HG03565 (cell line): ENCODE results near the gene ACTN3.
A peak's percentile ranks its signal among the peaks of the same experiment; 100 is the strongest.
"Not testable (repeated sequence)": the region's sequence is repeated elsewhere in the genome, so short reads cannot be mapped to it uniquely, and the experiment has no call there.

ENCODE experiments used
- ATAC-seq: cut with Tn5 transposase; IDR thresholded peaks from one replicate; pipeline ENCODE4 v1.9.1; 2021; ENCODE audit warnings: mild to moderate bottlenecking, moderate library complexity; ENCODE audit not compliant: unreplicated experiment

The ACTN3 gene

DNA sequence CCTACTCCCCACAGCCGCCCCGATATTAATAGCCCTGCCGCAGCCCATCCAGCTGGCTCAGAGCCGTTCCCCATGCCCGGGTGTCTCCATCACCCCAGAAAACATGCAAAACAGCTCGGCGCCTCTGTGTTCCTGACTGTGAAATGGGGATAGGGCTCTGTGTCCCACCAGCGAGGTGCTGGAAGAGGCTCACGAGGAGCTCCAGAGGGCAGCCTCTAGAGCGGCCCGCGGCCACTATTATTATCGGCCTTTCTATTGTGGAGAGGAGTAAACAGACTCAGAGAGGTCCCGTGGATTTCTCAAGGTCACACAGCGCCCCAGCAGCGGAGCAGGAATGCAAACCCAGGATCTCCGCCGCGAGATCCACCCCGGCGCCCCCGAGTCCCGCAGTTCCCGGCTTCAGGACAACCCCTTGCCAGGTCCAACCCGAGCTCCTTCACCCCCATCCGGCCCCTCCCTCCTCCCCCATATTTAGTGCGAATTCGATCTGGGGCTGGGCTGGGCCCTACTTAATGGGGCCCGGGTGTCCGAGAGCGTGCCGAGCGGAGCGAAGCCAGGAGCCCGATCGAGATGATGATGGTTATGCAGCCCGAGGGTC lies at the start of gene ACTN3:
TSS of gene ACTN3 (plus strand) at position 536 of the 598 bp plus-strand sequence. CDS start at position 571, 35 bp downstream.
- peak; percentile 3 for ATAC-seq

DNA sequence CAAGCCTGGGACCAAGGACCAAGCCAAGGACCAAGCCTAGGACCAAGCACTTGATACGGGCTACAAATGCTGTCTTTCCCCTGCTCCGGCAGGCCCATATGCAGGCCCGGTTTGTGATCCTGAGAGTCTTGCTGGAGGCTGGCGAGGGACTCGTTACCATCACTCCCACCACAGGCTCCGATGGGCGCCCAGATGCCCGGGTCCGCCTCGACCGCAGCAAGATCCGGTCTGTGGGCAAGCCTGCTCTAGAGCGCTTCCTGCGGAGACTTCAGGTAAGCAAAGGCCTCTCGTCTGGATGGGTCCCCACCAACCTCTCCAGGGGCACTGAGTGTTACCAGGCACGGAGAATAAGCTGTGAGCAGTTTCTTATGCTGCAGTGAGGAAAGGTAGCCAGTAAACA lies 49.5 kb upstream of the ACTN3 start:
- no peak for ATAC-seq

DNA sequence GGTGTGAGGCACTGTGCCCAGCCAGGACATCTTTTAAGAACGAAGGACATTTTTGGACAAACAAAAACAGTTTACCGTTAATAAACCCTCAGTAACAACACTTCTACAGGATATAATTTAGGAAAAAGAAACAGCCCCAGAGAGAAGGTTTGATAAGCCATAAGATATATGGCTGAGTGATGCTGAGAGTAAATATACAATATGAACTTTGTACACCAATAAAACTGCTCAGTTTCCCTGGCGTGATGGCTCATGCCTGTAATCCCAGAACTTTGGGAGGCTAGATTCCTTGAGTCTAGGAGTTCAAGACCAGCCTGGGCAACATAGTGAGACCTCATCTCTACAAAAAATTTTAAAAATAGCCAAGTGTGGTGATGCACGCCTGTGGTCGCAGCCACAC lies 48.2 kb upstream of the ACTN3 start:
- ATAC-seq, result no peak

DNA sequence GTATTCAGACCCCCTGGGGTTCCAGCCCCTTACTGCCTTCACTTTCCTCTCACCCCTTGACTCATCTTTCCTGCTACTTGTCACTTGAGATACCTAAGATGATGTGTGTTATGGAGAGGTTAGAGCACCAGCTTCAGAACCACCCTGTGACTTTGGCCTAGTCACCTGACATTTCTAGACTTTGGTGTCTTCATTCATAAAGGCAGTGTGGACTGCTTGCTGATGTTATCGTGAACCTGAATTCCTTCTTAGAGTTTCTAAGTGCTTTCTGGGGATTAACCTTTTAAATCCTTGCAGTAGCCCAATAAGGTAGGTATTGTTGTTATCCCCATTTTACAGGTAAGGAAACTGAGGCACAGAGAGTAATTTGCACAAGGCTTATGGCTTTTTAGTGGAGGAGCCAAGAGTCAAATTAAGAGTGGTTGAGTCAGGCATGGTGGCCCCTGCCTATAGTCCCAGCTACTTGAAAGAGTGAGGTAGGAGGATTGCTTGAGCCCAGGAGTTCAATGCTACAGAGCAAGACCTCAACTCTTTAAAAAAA lies 41.4 kb upstream of the ACTN3 start:
- no peak for ATAC-seq

DNA sequence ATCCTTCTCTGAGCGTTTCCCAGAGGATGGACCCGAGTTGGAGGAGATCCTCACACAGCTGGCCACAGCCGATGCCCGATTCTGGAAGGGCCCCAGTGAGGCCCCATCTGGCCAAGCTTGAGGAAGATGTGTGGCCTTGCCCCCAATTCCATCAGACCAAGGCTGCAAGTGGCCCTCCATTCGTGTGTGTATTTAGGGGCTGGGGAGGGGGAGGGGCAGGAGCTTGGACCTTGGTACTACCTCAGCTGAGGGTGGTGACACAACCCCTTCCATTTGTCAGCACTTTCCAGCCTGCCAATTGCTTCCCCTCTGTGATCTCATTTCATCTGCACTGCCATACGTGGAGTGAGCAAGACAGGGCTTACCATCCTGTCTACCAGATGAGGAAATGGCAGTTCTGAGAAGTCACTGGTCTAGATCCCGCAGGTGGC lies 37.6 kb upstream of the ACTN3 start:
- no peak for ATAC-seq

DNA sequence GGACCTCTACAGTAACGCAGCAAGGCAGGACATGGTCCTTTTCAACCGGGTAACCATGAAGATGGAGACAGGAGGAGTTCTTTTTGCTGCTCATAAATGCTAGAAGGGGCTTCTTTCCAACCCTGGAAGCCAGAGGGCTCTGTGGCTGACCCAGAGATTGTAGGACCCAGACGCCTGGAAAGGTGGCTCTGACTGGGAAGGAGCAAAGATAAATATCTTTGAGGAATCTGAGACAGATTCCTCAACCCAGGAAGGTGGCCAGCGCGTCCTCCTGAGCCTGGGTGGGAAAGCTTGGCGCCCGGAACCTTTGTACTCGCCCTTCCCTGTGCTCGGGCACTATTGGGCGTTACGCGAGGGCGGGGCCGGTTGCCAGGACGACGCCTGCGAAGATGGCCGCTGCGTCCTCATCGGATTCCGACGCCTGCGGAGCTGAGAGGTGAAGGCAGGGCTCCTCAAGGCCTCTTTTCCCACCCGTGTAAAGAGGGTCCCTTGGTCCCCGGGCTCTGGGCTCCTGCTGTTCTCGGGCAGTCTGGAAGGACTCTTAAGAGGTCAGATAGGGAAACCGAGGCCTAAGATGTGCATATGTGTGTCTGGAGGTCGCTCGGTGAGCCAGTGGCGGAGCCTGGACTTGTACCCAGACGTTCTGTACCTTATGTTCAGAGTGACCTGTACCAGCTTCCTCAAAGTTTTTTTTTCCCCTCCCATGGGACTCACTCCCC lies 36.3 kb upstream of the ACTN3 start, which contains the start of gene BBS1:
TSS of gene BBS1 (plus strand) at position 365 of the 719 bp plus-strand sequence. CDS start at position 390, 25 bp downstream.
- ATAC-seq, result no peak

DNA sequence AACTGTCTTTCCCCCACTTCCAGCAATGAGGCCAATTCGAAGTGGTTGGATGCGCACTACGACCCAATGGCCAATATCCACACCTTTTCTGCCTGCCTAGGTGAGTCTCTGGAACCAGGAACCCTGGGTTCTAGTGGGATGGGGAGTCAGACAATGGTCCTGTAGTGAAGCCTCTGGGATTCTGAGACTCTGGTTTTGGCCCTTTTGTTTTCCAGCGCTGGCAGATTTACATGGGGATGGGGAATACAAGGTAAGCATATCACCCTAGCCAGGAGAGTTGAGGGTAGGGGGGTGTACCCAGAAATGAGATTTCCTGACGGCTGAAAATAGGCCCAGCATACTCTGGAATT lies 35.7 kb upstream of the ACTN3 start:
- ATAC-seq, result no peak

DNA sequence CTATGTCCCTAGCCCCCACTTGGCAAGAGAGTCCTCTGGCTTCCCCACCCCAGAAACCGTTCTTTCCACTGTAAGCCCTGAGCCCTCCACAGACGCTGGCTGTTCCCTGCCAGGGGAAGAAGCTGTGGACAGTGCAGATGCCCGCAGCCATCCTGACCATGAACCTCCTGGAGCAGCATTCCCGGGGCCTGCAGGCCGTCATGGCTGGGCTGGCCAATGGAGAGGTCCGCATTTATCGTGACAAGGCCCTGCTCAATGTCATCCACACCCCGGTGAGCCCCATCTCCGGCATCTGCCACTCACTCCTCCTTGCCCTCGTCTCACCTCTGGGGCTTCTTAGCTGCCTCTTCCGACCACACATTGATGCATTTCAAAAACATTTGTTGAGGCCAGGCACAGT lies 23.1 kb upstream of the ACTN3 start:
- ATAC-seq, result no peak

DNA sequence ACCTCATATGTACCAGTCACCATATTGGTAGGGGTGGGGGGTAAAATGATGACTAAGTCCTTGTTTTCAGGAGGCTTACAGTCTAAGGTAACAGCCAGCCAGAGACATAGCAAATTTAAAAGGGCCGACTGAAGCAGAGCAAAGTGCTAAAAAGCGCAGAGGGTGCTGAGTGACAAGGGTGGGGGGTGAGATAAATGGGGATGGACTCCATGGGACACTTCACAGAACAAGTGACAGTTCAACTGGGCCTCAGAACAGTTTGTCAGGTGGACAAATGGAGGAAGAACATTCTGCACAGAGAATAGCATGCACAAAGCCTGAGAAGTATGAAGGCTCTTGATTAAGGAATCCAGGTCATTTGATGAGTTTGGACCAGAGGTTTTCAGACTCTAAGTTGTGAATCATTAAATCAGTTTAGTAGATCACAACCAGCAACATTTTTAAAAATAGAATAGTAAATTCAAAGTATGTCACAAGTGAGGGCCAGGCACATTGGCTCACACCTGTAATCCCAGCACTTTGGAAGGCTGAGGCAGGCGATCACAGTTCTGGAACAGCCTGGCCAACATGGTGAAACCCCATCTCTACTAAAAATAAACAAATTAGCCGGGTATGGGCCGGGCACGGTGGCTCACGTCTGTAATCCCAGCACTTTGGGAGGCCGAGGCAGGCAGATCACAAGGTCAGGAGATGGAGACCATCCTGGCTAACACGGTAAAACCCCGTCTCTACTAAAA lies 22.2 kb upstream of the ACTN3 start:
- ATAC-seq, result no peak

DNA sequence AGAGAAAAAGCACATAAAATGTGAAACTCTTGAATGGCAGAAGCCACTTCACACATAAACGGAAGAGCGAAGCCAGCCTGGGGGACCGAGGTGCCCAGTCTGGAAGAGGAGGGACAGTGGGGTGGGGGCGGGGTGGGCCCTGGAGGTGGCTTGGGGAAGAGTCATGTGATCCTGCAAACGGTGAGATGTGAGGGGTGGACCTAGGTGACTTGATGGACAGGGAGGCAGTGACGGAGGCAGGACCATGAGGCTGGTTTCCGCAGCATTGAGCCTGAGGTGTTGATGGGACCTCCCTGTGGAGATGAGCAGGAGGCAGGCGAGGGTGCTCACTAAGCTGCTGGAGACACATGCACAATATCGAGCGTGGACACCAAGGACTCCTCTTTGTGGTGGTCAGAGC lies 17.6 kb upstream of the ACTN3 start:
- ATAC-seq, result no peak

DNA sequence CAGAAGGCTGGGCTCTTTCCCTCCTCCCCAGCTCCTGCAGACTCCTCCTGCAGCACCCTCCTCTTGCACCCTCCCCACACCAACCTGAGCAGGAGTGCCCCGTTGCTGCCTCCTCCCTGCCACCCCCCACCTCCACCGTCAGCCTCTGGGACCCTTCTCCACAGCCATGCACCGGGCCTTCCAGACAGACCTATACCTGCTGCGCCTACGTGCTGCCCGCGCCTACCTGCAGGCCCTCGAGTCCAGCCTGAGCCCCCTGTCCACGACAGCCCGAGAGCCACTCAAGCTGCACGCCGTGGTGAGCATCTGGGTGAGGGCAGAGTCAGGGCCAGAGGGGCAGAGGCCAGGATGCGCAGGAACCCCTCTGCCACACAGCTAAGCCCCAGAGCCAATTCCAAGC lies 17.0 kb upstream of the ACTN3 start:
- no peak for ATAC-seq

DNA sequence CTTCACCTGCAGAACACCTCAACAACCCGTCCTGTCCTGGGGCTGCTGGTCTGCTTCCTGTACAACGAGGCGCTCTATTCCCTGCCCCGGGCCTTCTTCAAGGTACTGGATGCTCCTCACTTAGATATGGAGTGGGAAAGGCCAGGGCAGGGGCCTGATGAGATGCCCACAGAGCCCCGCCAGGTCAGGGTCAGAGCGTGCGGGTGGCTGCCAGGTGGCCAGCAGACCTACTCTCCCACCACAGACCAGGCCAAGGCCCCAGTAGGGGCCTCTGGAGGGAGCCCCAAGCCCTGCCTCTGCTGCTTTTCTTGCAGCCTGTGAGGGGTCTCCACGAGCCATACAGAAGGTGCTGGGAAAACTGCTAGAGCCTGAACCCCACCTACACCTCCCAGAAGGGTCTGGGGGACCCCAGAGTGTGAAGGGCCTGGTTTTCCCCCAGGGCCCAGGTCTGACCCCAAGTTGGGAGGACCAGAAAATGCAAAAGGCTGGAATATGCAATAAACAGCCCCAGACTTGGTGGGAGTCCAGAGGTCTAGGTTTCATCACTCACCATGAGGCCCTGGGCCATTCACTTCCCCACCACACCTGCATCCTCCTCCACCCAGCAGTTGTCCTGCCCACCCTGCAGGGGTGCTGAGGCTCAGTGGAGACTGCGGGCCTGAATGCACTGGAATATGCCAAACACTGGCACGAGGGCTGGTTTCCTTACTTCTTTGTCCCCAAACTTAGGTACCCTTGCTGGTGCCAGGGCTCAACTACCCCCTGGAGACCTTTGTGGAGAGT lies 15.6 kb upstream of the ACTN3 start:
- ATAC-seq, result no peak

DNA sequence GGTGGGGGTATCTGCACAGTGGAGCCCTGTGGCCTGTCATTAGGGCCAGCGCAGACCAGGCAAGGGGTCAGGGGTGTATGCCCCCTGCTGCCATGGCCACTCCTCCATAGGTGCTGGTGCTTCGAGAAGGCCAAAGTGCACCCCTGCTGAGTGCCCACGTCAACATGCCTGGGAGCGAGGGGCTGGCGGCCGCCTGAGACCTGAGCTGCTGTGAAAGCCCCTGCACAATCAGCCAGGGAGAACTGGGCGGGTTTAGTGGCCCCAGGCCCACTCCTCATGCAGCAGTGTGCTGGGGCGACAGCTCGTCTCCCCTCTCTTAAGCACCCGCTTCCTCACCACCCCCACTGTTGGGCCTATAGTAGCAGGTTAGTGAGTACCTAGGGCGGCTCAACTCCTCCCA lies 14.9 kb upstream of the ACTN3 start:
- no peak for ATAC-seq

DNA sequence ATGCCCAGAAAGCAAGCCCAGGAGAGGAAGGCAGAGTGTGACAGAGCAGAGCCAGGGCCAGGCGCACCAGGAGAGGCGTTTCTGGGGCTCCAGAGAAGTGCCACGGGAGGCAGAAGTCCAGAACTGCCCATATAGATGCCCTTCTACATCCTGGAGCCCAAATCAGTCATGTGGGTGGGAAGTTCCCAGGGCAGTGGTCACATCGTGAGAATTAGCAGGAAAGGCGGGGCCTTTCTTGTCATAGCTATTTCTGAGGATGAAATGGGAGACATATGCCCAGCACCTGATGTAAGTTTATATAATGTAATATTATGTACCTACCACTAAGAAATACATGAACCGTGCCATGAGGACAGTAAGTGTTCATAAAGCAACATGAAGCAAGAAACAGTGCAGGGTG lies 13.9 kb upstream of the ACTN3 start:
- no peak for ATAC-seq

DNA sequence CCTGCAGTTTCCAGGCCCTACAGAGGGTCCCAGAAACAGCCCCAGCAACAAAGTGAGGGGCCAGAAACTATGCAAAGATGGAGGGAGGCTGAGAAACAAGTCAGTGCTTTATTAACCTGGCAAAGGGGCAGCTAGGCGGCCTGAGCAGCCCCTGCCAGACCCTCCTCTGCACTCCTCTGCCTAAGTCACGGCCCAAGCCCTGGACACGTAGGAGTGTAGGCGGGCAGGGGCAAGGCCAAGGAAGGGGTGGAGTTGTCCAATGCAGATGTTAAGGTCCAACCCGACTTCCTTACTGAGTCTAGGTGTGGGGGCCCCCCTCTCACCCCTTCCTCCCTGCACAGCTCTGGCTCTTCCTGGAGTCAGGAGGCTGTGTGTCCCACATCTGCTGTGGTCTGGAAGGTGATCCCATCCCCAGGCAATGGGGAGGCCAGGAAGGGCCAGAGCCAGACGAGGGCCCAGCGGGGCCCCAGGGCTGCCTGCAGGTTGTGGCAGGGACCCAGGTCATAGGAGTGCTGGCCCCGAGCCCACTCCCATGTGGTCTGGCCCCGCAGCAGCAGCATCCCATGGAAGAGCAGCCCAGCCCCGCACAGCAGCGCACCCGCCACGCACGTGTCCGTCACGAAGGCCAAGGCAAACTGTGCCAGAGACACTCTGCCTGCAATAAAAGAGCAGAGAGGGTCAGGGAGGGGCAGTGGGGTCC lies 7.4 kb upstream of the ACTN3 start:
- ATAC-seq, result no peak

DNA sequence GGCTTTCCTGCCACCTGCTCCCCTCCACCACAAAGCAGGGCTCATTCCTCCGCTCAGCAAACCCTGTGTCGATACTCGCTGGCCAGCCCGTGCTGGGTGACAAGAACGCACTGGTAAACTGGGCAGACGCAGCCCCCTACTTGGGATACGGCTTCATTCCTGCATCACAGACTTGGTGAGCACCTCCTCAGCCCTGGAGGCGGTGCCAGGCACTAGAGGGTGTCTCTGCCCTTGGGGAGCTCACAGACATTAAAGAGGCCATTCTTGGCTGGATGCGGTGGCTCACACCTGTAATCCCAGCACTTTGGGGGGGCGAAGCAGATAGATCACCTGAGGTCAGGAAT lies 6.9 kb upstream of the ACTN3 start:
- no peak for ATAC-seq

DNA sequence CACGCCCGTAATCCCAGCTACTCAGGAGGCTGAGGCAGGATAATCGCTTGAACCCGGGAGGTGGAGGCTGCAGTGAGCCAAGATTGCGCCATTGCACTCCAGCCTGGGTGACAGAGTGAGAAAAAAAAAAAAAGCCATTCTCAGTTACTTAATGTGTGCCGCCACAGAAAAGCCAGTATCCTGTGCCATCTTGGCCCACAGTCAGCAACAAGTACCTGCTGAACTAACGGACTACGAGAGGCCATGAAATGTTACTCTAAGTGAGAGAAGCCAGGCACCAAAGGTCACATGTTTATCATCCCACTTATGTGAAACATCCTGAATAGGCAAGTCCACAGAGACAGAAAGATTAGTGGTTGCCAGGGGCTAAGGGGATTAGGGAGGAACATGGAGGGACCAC lies 6.1 kb upstream of the ACTN3 start:
- not testable (repeated sequence) for ATAC-seq

DNA sequence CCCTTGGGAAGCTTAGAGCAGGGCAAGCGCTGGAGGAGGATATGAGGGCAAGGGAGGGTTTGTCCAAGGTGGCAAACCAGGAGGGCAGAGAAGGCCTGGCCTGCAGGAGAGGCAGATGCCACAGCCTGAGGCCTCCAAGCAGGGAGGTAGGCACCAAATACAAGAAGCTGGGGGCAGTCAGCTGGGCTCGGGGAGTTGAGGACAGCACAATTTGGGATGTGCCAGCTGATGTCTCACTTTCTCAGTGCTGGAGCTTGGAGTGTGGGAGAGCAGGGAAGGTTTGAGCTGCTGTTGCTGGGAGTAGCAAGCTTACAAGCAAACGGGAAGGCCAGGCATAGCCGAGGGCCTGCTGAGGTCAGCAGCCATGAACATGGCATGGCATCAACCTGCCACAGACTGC lies 4.8 kb upstream of the ACTN3 start:
- no peak for ATAC-seq

DNA sequence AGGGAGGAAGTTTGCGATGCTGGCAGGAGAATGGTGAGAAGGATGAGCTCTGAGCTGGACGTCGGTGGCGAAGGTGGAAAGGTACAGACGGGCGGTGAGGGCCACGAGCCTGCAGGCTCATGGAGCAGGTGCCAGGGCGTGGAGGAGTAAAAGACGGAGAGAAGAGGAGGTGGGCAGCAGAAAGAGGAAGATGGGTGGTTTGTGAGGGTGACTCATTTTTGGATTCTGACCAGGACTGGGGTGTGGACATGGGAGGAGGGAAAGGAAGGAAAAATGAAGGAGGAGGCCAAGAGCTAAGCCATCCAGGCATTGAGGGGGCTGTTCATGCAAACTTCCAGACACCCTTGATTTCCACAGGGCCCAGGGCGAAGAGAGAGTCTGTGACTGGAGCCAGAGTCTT lies 4.3 kb upstream of the ACTN3 start:
- no peak for ATAC-seq

DNA sequence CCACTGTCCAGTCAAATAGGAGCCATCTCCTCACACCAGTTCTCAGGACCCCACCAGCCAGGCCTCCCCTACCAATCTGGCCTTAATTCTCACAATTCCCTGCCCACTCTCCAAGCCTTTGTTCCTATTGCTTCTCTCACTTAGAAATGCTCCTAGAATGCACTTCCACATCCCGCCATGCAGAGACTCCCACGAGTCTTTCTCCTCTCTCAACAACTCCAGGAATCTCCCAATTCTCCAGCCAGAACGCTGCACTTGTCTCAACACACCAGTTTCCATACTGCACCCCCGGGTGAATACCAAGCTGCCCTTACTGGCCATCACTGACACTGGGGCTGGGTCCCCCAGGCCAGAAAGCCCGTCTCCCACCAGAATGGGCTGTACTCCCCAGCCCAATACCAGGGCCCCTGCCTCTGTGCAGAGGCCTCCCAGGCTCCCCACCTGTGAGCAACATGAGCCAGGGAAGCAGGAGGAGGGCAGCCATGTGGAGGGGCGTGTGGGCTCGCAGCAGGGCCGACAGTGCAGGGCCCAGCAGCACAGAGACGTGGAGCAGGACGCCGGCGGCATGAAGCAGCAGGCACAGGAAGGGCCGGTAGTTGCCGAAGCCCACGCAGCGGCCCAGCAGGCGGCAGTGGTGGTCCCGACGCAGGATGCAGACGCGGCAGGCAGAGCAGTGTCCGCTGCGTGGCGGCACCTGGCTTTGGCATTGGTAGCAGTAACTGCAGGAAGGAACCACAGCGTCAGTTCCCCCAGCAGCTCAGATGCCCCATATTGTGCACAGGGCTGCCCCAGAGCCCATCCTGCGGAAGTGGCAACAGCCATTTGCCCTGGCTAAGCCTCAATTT lies 3.2 kb upstream of the ACTN3 start:
- no peak for ATAC-seq
